Loucy (cell line): ENCODE measurements around the gene PRUNE2.

Experiments
- H2AFZ ChIP-seq: fragments of 200-600 bp; sonication (generic); 2 replicates; pipeline ENCODE4 v1.6.0; 2016; ENCODE audit warnings: antibody characterized with exemption, mild to moderate bottlenecking, low read length, moderate library complexity
- H3F3A ChIP-seq: fragments of 200-600 bp; 2 replicates; pipeline ENCODE4 v1.6.0; 2016; ENCODE audit warnings: antibody characterized with exemption, low read depth, mild to moderate bottlenecking
- H3K27me3 ChIP-seq: fragments of 200-600 bp; sonication (generic); 2 replicates; pipeline ENCODE4 v1.6.1; 2014; ENCODE audit warnings: low read length, mild to moderate bottlenecking; ENCODE audit not compliant: insufficient read depth, poor library complexity, severe bottlenecking
- H3K36me3 ChIP-seq: fragments of 200-600 bp; sonication (generic); 2 replicates; pipeline ENCODE4 v1.6.1; 2016; ENCODE audit warnings: low read length; ENCODE audit not compliant: insufficient read depth
- H3K4me1 ChIP-seq: fragments of 200-600 bp; sonication (generic); 2 replicates; pipeline ENCODE4 v1.5.1; 2014; ENCODE audit warnings: low read length, mild to moderate bottlenecking; ENCODE audit not compliant: insufficient read depth, poor library complexity, severe bottlenecking
- H3K4me2 ChIP-seq: fragments of 200-600 bp; sonication (generic); 2 replicates; pipeline ENCODE4 v1.6.0; 2014; ENCODE audit warnings: antibody characterized with exemption, low read length, low read depth, mild to moderate bottlenecking; ENCODE audit not compliant: poor library complexity, severe bottlenecking
- H3K4me3 ChIP-seq: fragments of 200-600 bp; sonication (generic); 2 replicates; pipeline ENCODE4 v1.5.1; 2014; ENCODE audit warnings: low read length, mild to moderate bottlenecking, mixed read lengths; ENCODE audit not compliant: poor library complexity, severe bottlenecking
- H3K79me2 ChIP-seq: fragments of 200-600 bp; sonication (generic); 2 replicates; pipeline ENCODE4 v1.6.1; 2014; ENCODE audit warnings: low read length; ENCODE audit not compliant: insufficient read depth
- H3K9ac ChIP-seq: fragments of 200-600 bp; sonication (generic); 2 replicates; pipeline ENCODE4 v1.6.0; 2014; ENCODE audit warnings: mild to moderate bottlenecking, low read depth, low read length, moderate library complexity; ENCODE audit not compliant: poor library complexity, severe bottlenecking
- H3K9me2 ChIP-seq: fragments of 200-600 bp; sonication (generic); replicated peaks from 2 replicates; pipeline ENCODE4 v1.6.1; 2016; ENCODE audit warnings: low read depth, low read length, mixed read lengths
- H3K9me3 ChIP-seq: fragments of 200-600 bp; sonication (generic); 2 replicates; pipeline ENCODE4 v1.6.1; 2014; ENCODE audit warnings: mild to moderate bottlenecking, antibody characterized with exemption, low read length, low read depth; ENCODE audit not compliant: insufficient read depth
- H4K20me1 ChIP-seq: fragments of 200-600 bp; sonication (generic); 2 replicates; pipeline ENCODE4 v1.6.0; 2014; ENCODE audit warnings: antibody characterized with exemption, low read length, mild to moderate bottlenecking; ENCODE audit not compliant: insufficient read depth, poor library complexity, severe bottlenecking
- CTCF ChIP-seq: fragments of 200-600 bp; sonication (generic); conservative IDR thresholded peaks from 2 replicates; pipeline ENCODE4 v1.5.1; 2014; ENCODE audit warnings: mild to moderate bottlenecking, antibody characterized with exemption, low read length
- EZH2phosphoT487 ChIP-seq: fragments of 200-600 bp; IDR thresholded peaks from 2 replicates; pipeline ENCODE4 v1.6.1; 2018; ENCODE audit warnings: antibody characterized with exemption, mild to moderate bottlenecking, moderate library complexity, borderline replicate concordance

PRUNE2 gene

DNA sequence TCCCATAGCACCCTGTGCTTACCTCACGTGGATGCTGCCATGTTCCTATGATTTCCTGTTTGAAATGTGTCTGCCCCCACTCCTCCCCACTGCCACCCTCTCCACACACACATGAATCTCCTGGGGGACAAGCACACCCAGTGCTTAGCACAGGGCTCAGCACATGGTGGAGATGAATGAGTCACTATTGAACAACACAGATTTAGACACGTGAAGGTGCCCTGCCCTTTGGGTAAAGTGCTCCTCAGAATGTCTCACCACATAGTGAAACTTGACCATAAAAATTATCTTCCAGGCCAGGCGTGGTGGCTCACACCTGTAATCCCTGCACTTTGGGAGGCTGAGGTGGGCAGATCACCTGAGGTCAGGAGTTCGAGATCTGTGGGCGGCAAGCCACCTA lies 240.5 kb downstream of the PRUNE2 start:
- TF ChIP-seq CTCF (no peak), EZH2phosphoT487 (no peak)
- no peak overlapping the region for H3K4me3 ChIP-seq
- H3K9me3 ChIP-seq, result no peaks in the 10 kb centered on the region
- no peak overlapping the region for H3K4me2 ChIP-seq
- H3K79me2 ChIP-seq, result peaks cover 5% of the 10 kb centered on the region; the same call in 1 of the 2 replicates
- no peaks in the 10 kb centered on the region for H4K20me1 ChIP-seq
- H3K9ac ChIP-seq, result no peak overlapping the region
- H3K4me1 ChIP-seq, result peaks cover 41% of the 10 kb centered on the region
- H3K9me2 ChIP-seq, result no peaks in the 10 kb centered on the region
- H3K27me3 ChIP-seq, result no peaks in the 10 kb centered on the region
- H3F3A ChIP-seq, result peaks cover 20% of the 10 kb centered on the region
- H3K36me3 ChIP-seq, result no peaks in the 10 kb centered on the region
- no peak overlapping the region for H2AFZ ChIP-seq

- Histone ChIP-seq H3K9me3 (no peaks in the 10 kb centered on the region), H4K20me1 (no peaks in the 10 kb centered on the region), H3F3A (peaks cover 20% of the 10 kb centered on the region), H3K9ac (peak overlapping the region; percentile 68), H3K4me3 (no peak overlapping the region), H3K4me1 (peaks cover 42% of the 10 kb centered on the region), H3K4me2 (peak overlapping the region; percentile 79), H3K36me3 (no peaks in the 10 kb centered on the region), H3K79me2 (peaks cover 5% of the 10 kb centered on the region; the same call in 1 of the 2 replicates), H3K27me3 (no peaks in the 10 kb centered on the region), H2AFZ (no peak overlapping the region), H3K9me2 (no peaks in the 10 kb centered on the region)
- TF ChIP-seq CTCF (no peak), EZH2phosphoT487 (no peak)
Measured at GRCh38 chr9:76664120-76664519, 241.8 kb downstream of the PRUNE2 start.

- Histone ChIP-seq H3K27me3 (no peaks in the 10 kb centered on the region), H3K4me2 (peak overlapping the region; percentile 79)
- TF ChIP-seq EZH2phosphoT487 (no peak), CTCF (peak; percentile 49)
Measured at GRCh38 chr9:76662476-76663281, 243.2 kb downstream of the PRUNE2 start.

More at GRCh38 chr9:76662476-76663281, 243.2 kb downstream of the PRUNE2 start:
- peak overlapping the region; percentile 32; the same call in 1 of the 2 replicates for H2AFZ ChIP-seq
- H3K79me2 ChIP-seq, result peaks cover 13% of the 10 kb centered on the region; the same call in 1 of the 2 replicates
- H3K4me3 ChIP-seq, result peak overlapping the region; percentile 54
- no peaks in the 10 kb centered on the region for H3K9me2 ChIP-seq
- H3K36me3 ChIP-seq, result no peaks in the 10 kb centered on the region
- H3K9ac ChIP-seq, result peak overlapping the region; percentile 68
- no peaks in the 10 kb centered on the region for H4K20me1 ChIP-seq
- no peaks in the 10 kb centered on the region for H3K9me3 ChIP-seq
- peaks cover 20% of the 10 kb centered on the region for H3F3A ChIP-seq
- peaks cover 48% of the 10 kb centered on the region for H3K4me1 ChIP-seq
